Measurements from ENCODE around the gene MERTK.
A peak's percentile ranks its signal among the peaks of the same experiment; 100 is the strongest.

MERTK gene

GRCh38 chr2:112053917-112054846, 155.8 kb downstream of the MERTK start:
- peak overlapping the region; percentile 53 for H3K4me3 ChIP-seq (ENCODE audit: low read depth, low read length)
- DNase-seq (ENCODE audit: low read depth), result peak; percentile 89
- in situ Hi-C loops (cut with HindIII; ENCODE audit: low sequenced_read_pairs), result no loop called here
- TF ChIP-seq CTCF (IDR thresholded peaks at IDR 0.05; ENCODE audit: low read depth, low read length, missing control alignments), result no peak

DNA sequence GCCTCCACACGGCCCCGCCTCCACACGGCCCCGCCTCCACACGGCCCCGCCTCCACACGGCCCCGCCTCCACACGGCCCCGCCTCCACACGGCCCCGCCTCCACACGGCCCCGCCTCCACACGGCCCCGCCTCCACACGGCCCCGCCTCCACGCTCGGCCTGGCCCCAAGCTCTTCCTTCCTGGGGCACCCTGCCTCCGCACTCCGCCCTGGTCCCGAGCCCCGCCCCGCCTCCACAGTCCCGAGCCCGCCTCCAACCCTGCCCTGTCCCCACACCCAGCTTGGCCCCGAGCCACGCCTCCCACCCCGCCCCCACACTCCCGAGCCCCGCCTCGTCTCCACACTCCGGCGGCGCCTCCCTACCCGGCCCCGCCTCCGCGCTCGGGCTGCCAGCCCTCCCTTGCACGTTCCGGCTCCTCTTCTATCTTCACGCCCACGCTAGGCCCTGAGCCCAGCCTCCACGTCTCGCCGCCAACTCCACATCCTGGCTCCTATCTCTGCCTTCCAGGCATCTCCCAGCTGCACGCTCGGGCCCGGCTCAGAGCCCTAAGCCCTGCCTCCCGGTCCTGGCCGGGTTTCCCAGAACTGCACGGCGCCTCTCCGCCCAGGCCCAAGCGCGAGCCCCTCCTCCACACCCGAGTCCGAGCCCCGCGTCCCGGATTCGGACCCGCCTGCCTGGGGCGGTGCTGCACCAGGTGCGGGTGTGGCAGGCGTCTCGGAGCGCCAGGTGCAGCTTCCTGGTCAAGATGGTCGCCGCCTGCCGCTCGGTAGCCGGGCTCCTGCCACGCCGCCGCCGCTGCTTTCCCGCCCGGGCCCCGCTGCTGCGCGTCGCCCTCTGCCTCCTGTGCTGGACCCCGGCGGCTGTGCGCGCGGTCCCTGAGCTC, 156.7 kb downstream of the MERTK start, which contains the start of gene TMEM87B:
Gene TMEM87B, plus strand, starts transcription at position 423 of the 883 bp plus-strand sequence. Its CDS starts 323 bp downstream, at position 746.
- DNase-seq (ENCODE audit: low read depth), result peak; percentile 94
- TF ChIP-seq CTCF (IDR thresholded peaks at IDR 0.05; ENCODE audit: low read depth, low read length, missing control alignments), result no peak
- in situ Hi-C loops (cut with HindIII; ENCODE audit: low sequenced_read_pairs), result no loop called here
- peak within 1 kb of the TSS; percentile 87 for H3K4me3 ChIP-seq (ENCODE audit: low read depth, low read length)

DNA sequence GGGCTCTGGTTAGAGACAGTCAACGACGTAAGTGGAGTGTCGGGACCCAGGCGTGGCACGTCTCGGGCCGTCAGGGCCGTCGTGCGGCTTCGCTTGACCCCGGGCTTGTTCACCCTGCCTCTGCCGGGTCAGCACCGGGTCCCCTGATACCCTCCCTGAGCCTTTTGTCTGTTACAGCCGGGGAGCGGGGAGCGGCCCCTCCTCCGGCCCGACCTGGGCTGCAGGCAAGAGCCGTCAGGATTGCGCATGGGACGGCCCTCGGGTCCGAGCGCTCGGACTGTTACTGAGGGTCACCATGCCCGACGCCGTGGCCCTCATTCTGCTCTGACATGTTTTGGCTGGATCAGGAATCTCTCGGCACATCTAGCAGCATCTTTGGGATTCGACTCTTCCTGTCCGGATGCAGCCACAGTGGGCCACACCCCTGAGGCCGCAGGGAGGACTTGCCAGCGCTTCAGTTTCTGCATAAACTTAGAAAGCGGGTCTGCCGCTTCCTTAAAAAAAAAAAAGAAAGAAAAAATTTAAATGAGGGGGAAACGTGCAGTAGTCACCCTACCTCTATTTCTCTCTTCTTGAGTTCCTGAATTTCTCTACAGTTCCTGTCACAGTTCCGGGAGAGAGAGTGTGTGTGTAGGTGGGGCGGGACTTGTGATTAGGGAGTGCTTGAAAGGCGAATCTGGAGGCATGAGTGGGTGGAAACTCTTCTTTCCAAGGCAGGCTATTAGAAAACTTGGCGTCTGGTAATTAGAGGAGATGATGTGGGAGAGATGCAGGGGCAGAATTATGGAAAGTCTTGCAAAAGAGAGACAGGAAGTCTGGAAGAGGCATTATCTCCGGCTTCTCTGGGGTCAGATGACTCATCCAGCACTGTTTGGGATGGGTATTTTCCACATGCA, 157.6 kb downstream of the MERTK start:
- peak; percentile 66 for DNase-seq (ENCODE audit: low read depth)
- H3K4me3 ChIP-seq (ENCODE audit: low read depth, low read length), result peak overlapping the region; percentile 87
- in situ Hi-C loops (cut with HindIII; ENCODE audit: low sequenced_read_pairs), result no loop called here
- no peak for TF ChIP-seq CTCF (IDR thresholded peaks at IDR 0.05; ENCODE audit: low read depth, low read length, missing control alignments)

DNA sequence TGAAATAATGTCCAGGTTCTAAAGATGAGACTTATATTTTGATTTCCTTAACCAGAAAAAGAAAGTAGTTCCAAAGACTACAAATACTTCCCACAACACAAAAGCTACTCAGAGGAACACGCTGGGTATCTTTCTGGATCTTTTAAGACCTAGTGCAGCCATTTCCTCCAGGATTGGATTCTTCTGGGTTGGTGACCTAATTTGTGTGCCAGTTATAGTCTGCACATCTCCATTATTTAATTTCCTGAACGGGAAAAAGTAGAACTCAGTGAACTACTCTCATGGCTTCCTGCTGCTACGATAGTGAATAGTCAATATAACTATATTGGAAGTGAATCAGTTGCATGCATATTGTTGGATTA, 158.2 kb downstream of the MERTK start:
- TF ChIP-seq CTCF (IDR thresholded peaks at IDR 0.05; ENCODE audit: low read depth, low read length, missing control alignments), result no peak
- in situ Hi-C loops (cut with HindIII; ENCODE audit: low sequenced_read_pairs), result no loop called here
- no peak for DNase-seq (ENCODE audit: low read depth)
- H3K4me3 ChIP-seq (ENCODE audit: low read depth, low read length), result peak overlapping the region; percentile 87

- H3K4me3 ChIP-seq (ENCODE audit: low read depth, low read length), result no peak overlapping the region
- no peak for TF ChIP-seq CTCF (IDR thresholded peaks at IDR 0.05; ENCODE audit: low read depth, low read length, missing control alignments)
- DNase-seq (ENCODE audit: low read depth), result no peak
- in situ Hi-C loops (cut with HindIII; ENCODE audit: low sequenced_read_pairs), result no loop called here
These were observed 161.3 kb downstream of the MERTK start for GRCh38 chr2:112059671-112060070.
